Measurements from ENCODE around the gene DOCK9. TPM values are rescaled to one million over a fixed set of nuclear protein-coding genes. Genes with fewer than 3 reads are reported as not detected.
"Not testable (repeated sequence)": the region's sequence is repeated elsewhere in the genome, so short reads cannot be mapped to it uniquely, and the experiment has no call there.

Gene DOCK9
- total RNA-seq, 1 experiment from 2014 or later = 36.6 TPM

GRCh38 chr13:98894814-98895213 lies 83.0 kb downstream of the DOCK9 start:
- H3K4me3 Mint-ChIP-seq; ATAC-seq; DNase-seq (ENCODE audit: low spot score); H3K27ac Mint-ChIP-seq; H3K36me3 Mint-ChIP-seq; H3K27me3 Mint-ChIP-seq (ENCODE audit: low read depth); H3K9me3 Mint-ChIP-seq; POLR2A ChIA-PET: not testable (repeated sequence)
- CTCF ChIA-PET = interaction anchor here (0.6 kb wide), 1 partner anchor 127 kb away, joined by 4 read pairs; no protein-coding TSS in a partner anchor
- H3K4me1 Mint-ChIP-seq = peaks cover 31% of the 10 kb centered on the region

- H3K4me3 Mint-ChIP-seq = no peak overlapping the region
- TF ChIP-seq MLX (CRISPR knock-in tag; IDR thresholded peaks at IDR 0.05) (no peak), CREM (CRISPR knock-in tag; IDR thresholded peaks at IDR 0.05) (no peak), ZNF396 (CRISPR knock-in tag; IDR thresholded peaks at IDR 0.05; ENCODE audit: borderline replicate concordance) (no peak), SMAD4 (CRISPR knock-in tag; IDR thresholded peaks at IDR 0.05) (no peak), NR3C1 (CRISPR knock-in tag; conservative IDR thresholded peaks at IDR 0.05; ENCODE audit: low read depth) (no peak), SMAD3 (CRISPR knock-in tag; IDR thresholded peaks at IDR 0.05; ENCODE audit: borderline replicate concordance) (no peak), ATF2 (CRISPR knock-in tag; IDR thresholded peaks at IDR 0.05; ENCODE audit: borderline replicate concordance, low read depth) (no peak), ZNF423 (CRISPR knock-in tag; IDR thresholded peaks at IDR 0.05) (no peak), ARID4B (CRISPR knock-in tag; IDR thresholded peaks at IDR 0.05; ENCODE audit: borderline replicate concordance) (no peak), GTF2I (CRISPR knock-in tag; conservative IDR thresholded peaks at IDR 0.05) (no peak), ZNF317 (CRISPR knock-in tag; IDR thresholded peaks at IDR 0.05; ENCODE audit: borderline replicate concordance, low read depth) (no peak)
- TF ChIP-seq, protein P1, sequence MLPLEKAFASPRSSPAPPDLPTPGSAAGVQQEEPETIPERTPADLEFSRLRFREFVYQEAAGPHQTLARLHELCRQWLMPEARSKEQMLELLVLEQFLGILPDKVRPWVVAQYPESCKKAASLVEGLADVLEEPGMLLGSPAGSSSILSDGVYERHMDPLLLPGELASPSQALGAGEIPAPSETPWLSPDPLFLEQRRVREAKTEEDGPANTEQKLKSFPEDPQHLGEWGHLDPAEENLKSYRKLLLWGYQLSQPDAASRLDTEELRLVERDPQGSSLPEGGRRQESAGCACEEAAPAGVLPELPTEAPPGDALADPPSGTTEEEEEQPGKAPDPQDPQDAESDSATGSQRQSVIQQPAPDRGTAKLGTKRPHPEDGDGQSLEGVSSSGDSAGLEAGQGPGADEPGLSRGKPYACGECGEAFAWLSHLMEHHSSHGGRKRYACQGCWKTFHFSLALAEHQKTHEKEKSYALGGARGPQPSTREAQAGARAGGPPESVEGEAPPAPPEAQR (CRISPR knock-in tag; IDR thresholded peaks at IDR 0.05) = no peak
- TF ChIP-seq, protein P2, sequence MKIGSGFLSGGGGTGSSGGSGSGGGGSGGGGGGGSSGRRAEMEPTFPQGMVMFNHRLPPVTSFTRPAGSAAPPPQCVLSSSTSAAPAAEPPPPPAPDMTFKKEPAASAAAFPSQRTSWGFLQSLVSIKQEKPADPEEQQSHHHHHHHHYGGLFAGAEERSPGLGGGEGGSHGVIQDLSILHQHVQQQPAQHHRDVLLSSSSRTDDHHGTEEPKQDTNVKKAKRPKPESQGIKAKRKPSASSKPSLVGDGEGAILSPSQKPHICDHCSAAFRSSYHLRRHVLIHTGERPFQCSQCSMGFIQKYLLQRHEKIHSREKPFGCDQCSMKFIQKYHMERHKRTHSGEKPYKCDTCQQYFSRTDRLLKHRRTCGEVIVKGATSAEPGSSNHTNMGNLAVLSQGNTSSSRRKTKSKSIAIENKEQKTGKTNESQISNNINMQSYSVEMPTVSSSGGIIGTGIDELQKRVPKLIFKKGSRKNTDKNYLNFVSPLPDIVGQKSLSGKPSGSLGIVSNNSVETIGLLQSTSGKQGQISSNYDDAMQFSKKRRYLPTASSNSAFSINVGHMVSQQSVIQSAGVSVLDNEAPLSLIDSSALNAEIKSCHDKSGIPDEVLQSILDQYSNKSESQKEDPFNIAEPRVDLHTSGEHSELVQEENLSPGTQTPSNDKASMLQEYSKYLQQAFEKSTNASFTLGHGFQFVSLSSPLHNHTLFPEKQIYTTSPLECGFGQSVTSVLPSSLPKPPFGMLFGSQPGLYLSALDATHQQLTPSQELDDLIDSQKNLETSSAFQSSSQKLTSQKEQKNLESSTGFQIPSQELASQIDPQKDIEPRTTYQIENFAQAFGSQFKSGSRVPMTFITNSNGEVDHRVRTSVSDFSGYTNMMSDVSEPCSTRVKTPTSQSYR (CRISPR knock-in tag; IDR thresholded peaks at IDR 0.05) = no peak
- TF ChIP-seq, protein P3, sequence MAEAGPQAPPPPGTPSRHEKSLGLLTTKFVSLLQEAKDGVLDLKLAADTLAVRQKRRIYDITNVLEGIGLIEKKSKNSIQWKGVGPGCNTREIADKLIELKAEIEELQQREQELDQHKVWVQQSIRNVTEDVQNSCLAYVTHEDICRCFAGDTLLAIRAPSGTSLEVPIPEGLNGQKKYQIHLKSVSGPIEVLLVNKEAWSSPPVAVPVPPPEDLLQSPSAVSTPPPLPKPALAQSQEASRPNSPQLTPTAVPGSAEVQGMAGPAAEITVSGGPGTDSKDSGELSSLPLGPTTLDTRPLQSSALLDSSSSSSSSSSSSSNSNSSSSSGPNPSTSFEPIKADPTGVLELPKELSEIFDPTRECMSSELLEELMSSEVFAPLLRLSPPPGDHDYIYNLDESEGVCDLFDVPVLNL (CRISPR knock-in tag; IDR thresholded peaks at IDR 0.05; ENCODE audit: borderline replicate concordance, low read depth) = no peak
- no peaks in the 10 kb centered on the region for H3K27me3 Mint-ChIP-seq (ENCODE audit: low read depth)
- ATAC-seq (no peak), DNase-seq (ENCODE audit: low spot score) (no peak)
- no peaks in the 10 kb centered on the region for H3K36me3 Mint-ChIP-seq
- H3K4me1 Mint-ChIP-seq = peaks cover 37% of the 10 kb centered on the region
- ChIA-PET POLR2A (no interaction called here), CTCF (no interaction called here)
- H3K9me3 Mint-ChIP-seq = no peaks in the 10 kb centered on the region
- H3K27ac Mint-ChIP-seq = no peak overlapping the region
Observed at GRCh38 chr13:98893371-98893770, 84.5 kb downstream of the DOCK9 start.

Measured in WTC11 (cell line).